DND-41 (cell line): ENCODE data around the gene GNAZ.

Experiments
- EZH2 ChIP-seq: IDR thresholded peaks from 3 replicates; pipeline ENCODE4 v1.6.1; 2012; ENCODE audit warnings: borderline replicate concordance, low read depth, mild to moderate bottlenecking, moderate library complexity, low read length, inconsistent platforms; ENCODE audit not compliant: severe bottlenecking
- TF ChIP-seq, protein P1 (sequence below): IDR thresholded peaks from 2 replicates; pipeline ENCODE4 v1.5.1; 2012; ENCODE audit warnings: borderline replicate concordance, low read length, moderate library complexity, mild to moderate bottlenecking; ENCODE audit not compliant: poor library complexity, severe bottlenecking; ENCODE audit errors: extremely low read depth

DNA sequence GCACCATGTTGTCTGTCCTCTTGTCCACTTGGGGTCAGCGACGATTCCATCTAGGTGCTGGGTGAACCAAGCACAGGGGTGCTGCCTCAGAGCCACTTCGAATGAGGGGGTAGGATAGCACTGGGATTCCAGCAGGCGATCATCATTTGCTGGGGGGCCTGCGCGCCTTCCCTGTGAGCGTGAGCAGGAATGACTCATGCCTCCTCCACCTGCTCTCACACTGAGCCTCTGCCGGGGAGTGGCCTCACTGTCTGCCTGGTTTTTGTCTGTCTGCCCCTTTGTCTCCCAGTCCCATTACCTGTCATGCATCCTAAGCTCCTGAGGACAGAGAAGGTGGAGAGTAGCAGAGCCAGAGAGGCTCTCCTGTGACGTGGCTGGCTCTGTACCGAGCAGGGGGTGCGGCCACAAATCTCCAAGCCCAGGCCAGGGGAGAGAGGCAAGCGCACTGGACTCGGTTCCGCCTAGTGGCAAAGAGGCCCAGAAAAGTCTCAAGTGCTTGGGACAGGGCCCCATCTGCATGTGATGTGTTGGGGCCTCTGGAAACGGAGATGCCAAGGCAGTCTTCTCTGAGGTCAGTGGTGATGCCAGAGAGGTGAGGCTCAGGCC, 40.7 kb downstream of the GNAZ start:
- TF ChIP-seq, protein P1, sequence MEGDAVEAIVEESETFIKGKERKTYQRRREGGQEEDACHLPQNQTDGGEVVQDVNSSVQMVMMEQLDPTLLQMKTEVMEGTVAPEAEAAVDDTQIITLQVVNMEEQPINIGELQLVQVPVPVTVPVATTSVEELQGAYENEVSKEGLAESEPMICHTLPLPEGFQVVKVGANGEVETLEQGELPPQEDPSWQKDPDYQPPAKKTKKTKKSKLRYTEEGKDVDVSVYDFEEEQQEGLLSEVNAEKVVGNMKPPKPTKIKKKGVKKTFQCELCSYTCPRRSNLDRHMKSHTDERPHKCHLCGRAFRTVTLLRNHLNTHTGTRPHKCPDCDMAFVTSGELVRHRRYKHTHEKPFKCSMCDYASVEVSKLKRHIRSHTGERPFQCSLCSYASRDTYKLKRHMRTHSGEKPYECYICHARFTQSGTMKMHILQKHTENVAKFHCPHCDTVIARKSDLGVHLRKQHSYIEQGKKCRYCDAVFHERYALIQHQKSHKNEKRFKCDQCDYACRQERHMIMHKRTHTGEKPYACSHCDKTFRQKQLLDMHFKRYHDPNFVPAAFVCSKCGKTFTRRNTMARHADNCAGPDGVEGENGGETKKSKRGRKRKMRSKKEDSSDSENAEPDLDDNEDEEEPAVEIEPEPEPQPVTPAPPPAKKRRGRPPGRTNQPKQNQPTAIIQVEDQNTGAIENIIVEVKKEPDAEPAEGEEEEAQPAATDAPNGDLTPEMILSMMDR, result no peak
- no peak for TF ChIP-seq EZH2
